Measurements from ENCODE around the gene DSCAML1.

GRCh38 chr11:117428186-117428855 is 368.7 kb downstream of the DSCAML1 start:
- TF ChIP-seq EZH2 (IDR thresholded peaks at IDR 0.05; ENCODE audit: insufficient read depth, low read length): no peak
- TF ChIP-seq CTCF (IDR thresholded peaks at IDR 0.05; ENCODE audit: insufficient read depth, low read depth, low read length): no peak
